ENCODE data around the gene CHST12. TPM values are rescaled to one million over a fixed set of nuclear protein-coding genes. Genes with fewer than 3 reads are reported as not detected.
"Not testable (repeated sequence)": the region's sequence is repeated elsewhere in the genome, so short reads cannot be mapped to it uniquely, and the experiment has no call there.

Gene CHST12
- total RNA-seq, 2 donors from 2014 or later = 5.1 to 10.6 TPM

DNA sequence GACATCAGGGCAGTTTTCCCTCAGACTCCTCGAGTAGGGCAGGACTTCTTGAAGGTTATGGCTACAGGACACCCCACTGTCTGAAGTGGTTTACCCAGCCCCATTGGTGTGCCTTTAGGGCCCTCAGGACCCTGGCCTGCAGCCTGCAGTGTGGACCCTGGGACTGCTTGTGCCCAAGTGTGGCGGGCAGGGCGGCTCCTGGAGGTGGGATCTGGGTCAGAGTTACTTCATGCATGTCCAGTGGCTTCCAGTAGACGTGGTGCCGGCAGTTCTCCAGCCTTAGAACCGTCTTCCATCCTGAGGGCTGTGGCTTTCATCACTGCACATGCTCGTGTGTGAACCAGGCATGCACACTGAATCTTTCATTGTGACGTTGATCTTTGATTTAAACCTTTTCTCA is 32.1 kb upstream of the CHST12 start:
- no peaks in the 10 kb centered on the region for H3K9me3 Mint-ChIP-seq
- H3K36me3 Mint-ChIP-seq (ENCODE audit: insufficient read depth in 2 of 2) = peaks cover 13 to 50% of the 10 kb centered on the region in 2 donors
- H3K4me1 Mint-ChIP-seq (ENCODE audit: low read depth) = no peaks in the 10 kb centered on the region
- DNase-seq (no peak), ATAC-seq (replicated peaks in 1 of 2) (no peak)
- no peaks in the 10 kb centered on the region for H3K27me3 Mint-ChIP-seq (ENCODE audit: low read depth)
- H3K27ac Mint-ChIP-seq = no peak overlapping the region
- H3K4me3 Mint-ChIP-seq = no peak overlapping the region

DNA sequence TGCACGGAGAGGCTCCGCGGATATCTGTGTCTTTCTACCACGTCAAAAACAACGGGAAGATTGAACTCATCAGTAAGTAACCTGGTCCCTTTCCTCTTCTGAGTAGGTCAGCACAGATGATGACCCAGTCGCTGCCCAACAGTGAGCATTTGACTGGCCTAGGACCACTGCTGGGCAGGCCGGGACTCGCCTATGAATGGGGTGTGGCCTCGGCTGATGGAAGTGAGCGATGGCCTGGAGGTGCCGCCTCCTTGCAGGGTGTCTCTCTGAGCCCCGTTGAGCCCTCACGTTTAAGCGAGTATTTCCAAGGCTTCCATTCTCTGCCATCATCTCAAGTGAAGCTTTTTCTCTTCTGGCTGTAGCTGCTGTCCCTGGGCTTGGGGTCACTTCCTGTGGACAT is 30.7 kb upstream of the CHST12 start:
- no peak for ATAC-seq (replicated peaks in 1 of 2)
- H3K9me3 Mint-ChIP-seq = no peaks in the 10 kb centered on the region
- peaks cover 17 to 50% of the 10 kb centered on the region in 2 donors for H3K36me3 Mint-ChIP-seq (ENCODE audit: insufficient read depth in 2 of 2)
- no peak overlapping the region for H3K4me3 Mint-ChIP-seq
- H3K27me3 Mint-ChIP-seq (ENCODE audit: low read depth) = no peaks in the 10 kb centered on the region
- DNase-seq = no peak
- H3K27ac Mint-ChIP-seq = no peak overlapping the region
- H3K4me1 Mint-ChIP-seq (ENCODE audit: low read depth) = no peaks in the 10 kb centered on the region

DNA sequence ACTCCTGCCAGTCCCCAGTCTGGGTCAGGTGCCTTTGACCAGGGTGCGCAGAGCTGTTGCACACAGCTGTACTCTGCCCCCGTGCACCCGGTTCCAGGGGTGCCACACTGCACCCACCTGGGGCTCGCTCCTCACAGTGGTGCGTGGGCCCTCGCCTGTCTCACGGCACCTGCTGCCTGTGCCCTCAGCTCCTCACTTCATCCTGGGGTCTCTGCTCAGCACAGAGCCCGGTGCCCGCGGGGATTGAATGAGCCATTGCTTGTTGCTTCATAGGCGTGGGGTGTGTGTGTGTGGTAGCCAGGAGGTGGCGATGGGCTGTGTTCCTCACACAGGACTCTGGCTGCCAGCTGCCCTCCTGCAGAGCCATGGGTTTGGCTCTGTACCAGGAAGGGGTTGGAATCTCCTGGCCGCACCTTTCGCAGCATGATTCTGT is 30.3 kb upstream of the CHST12 start:
- Mint-ChIP-seq H3K27ac (no peak overlapping the region), H3K4me3 (no peak overlapping the region), H3K4me1 (ENCODE audit: low read depth) (no peaks in the 10 kb centered on the region), H3K27me3 (ENCODE audit: low read depth) (no peaks in the 10 kb centered on the region), H3K9me3 (no peaks in the 10 kb centered on the region), H3K36me3 (ENCODE audit: insufficient read depth in 2 of 2) (peaks cover 19 to 54% of the 10 kb centered on the region in 2 donors)
- ATAC-seq (replicated peaks in 1 of 2) (no peak), DNase-seq (no peak)

DNA sequence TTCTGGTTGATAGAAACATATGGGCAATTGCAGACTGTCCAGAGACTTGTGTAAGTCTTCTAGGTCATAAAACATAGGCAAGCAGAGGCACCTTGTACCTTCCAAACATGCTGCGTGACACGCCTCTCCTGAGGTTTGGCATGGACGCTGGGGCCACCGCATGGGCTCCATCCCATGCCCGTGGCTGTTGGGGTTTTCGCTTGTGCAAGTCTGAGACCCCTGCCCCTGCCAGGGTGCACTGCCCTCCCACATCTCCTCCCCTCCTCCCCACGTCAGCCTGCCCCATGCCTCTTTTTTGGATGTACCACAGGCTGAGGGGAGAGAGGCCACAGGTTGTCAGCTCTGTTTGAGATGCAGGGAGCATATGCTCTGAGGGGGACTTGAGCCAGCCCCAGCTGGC is 29.8 kb upstream of the CHST12 start:
- H3K27ac Mint-ChIP-seq = no peak overlapping the region
- no peaks in the 10 kb centered on the region for H3K27me3 Mint-ChIP-seq (ENCODE audit: low read depth)
- H3K9me3 Mint-ChIP-seq = no peaks in the 10 kb centered on the region
- H3K4me3 Mint-ChIP-seq = no peak overlapping the region
- no peaks in the 10 kb centered on the region for H3K4me1 Mint-ChIP-seq (ENCODE audit: low read depth)
- no peak for ATAC-seq (replicated peaks in 1 of 2)
- peaks cover 21 to 50% of the 10 kb centered on the region in 2 donors for H3K36me3 Mint-ChIP-seq (ENCODE audit: insufficient read depth in 2 of 2)
- DNase-seq = no peak

DNA sequence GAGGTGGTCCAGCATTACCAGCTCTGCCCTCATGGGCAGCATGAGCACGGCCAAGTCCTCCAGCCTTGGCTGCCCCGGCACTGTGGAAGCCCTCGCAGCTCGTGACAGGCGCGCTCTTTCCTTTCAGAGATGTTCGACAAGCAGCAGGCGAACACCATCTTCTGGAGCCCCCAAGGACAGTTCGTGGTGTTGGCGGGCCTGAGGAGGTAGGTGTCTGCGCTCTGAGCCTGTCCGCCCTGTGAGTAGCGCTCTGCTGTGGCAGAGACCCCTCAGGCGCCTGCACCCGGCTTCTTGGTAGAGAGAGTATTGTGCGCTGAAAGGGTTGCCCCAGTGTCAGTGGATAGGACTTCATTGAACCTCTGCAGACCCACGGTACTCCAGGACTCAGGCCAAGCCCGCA is 29.0 kb upstream of the CHST12 start:
- Mint-ChIP-seq H3K27ac (no peak overlapping the region), H3K27me3 (ENCODE audit: low read depth) (no peaks in the 10 kb centered on the region), H3K4me3 (no peak overlapping the region), H3K9me3 (no peaks in the 10 kb centered on the region), H3K4me1 (ENCODE audit: low read depth) (no peaks in the 10 kb centered on the region), H3K36me3 (ENCODE audit: insufficient read depth in 2 of 2) (peaks cover 20 to 44% of the 10 kb centered on the region in 2 donors)
- DNase-seq (no peak), ATAC-seq (replicated peaks in 1 of 2) (no peak)

DNA sequence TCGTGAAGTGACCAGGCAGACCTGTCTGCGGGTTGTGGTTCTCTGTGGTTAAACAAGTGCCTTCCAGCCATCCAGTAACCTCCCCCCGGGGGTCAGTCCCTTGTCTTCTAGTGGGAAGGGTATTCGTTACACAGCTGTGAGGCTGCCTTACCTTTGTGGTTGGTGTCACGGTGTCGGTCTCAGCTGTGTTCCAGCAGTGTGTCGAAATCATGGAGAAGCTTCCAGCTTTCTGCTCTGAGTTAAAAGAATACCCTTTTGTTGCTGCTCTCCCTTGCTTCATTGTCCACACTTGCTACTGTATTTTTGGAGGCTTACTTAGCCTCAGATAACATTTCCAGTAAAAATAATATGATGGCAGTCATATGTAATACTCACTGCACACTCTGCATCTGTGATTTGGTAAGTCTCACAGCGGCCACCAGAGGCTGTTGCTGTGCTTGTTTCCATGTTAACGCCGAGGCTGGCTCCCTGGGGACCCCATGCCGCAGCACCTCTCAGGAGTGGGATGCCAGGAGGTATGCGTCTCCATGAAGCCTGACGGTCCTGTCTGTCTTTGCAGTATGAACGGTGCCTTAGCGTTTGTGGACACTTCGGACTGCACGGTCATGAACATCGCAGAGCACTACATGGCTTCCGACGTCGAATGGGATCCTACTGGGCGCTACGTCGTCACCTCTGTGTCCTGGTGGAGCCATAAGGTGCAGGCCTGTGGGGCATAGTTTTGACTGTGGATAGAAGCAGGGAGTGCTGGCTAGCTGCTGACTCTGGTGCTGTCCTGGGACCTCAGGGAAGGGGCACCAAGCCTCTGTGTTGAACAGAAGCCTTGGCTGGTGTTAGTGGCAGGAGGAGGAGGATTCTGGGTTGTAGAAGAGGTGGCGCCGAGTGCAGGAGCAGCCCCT is 28.3 kb upstream of the CHST12 start:
- Mint-ChIP-seq H3K27me3 (ENCODE audit: low read depth) (no peaks in the 10 kb centered on the region), H3K4me3 (no peak overlapping the region), H3K36me3 (ENCODE audit: insufficient read depth in 2 of 2) (peaks cover 22 to 42% of the 10 kb centered on the region in 2 donors), H3K27ac (peak overlapping the region; percentile 12), H3K4me1 (ENCODE audit: low read depth) (no peaks in the 10 kb centered on the region), H3K9me3 (no peaks in the 10 kb centered on the region)
- DNase-seq (no peak), ATAC-seq (replicated peaks in 1 of 2) (no peak)

DNA sequence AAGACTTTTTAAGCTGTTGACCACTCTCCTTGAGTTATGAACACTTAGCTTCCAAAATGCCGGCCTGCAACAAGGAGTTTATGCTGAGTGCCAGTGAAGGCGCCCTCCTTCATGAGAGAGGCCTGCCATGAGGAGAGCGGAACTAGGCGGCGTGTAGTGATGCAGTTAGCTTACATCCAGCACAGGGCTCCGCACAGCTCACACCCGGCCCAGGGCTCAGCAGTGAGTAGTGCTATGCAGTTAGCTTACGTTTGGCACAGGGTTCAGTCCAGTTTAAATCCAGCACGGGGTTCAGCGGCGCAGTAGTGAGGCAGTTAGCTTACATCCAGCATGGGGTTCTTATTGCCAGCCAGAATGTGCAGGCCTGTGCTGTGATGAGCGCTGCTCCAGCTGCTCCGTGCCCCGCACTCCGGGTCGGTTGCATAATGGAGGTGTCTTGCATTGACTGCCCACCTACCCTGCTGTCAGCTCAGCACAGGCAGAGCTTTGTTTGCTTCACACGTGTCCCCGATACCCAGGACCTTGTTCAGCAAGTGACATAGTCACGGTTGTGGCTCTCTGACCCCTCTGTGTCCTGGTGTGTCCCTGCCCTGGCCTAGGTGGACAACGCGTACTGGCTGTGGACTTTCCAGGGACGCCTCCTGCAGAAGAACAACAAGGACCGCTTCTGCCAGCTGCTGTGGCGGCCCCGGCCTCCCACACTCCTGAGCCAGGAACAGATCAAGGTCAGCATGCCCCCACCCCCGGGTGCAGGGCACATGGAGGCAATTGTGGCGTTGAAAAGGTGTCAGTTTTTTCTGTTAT is 26.9 kb upstream of the CHST12 start:
- DNase-seq = no peak
- Mint-ChIP-seq H3K27me3 (ENCODE audit: low read depth) (no peaks in the 10 kb centered on the region), H3K4me3 (no peak overlapping the region), H3K4me1 (ENCODE audit: low read depth) (no peaks in the 10 kb centered on the region), H3K9me3 (no peaks in the 10 kb centered on the region), H3K27ac (no peak overlapping the region), H3K36me3 (ENCODE audit: insufficient read depth in 2 of 2) (peaks cover 22 to 47% of the 10 kb centered on the region in 2 donors)
- peak in 1 of 2 donors; percentile 20 for ATAC-seq (replicated peaks in 1 of 2)

DNA sequence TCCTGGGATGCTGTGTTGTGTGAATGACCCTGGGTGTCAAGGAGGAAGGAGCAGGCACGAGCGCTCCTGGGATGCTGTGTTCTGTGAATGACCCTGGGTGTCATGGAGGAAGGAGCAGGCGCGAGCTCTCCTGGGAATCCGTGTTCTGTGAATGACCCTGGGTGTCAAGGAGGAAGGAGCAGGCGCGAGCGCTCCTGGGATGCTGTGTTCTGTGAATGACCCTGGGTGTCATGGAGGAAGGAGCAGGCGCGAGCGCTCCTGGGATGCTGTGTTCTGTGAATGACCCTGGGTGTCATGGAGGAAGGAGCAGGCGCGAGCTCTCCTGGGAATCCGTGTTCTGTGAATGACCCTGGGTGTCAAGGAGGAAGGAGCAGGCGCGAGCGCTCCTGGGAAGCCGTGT is 25.9 kb upstream of the CHST12 start:
- not testable (repeated sequence) for H3K27ac Mint-ChIP-seq; H3K4me1 Mint-ChIP-seq (ENCODE audit: low read depth); H3K27me3 Mint-ChIP-seq (ENCODE audit: low read depth); H3K9me3 Mint-ChIP-seq; DNase-seq; ATAC-seq (replicated peaks in 1 of 2); H3K4me3 Mint-ChIP-seq
- peaks cover 21 to 44% of the 10 kb centered on the region in 2 donors for H3K36me3 Mint-ChIP-seq (ENCODE audit: insufficient read depth in 2 of 2)

DNA sequence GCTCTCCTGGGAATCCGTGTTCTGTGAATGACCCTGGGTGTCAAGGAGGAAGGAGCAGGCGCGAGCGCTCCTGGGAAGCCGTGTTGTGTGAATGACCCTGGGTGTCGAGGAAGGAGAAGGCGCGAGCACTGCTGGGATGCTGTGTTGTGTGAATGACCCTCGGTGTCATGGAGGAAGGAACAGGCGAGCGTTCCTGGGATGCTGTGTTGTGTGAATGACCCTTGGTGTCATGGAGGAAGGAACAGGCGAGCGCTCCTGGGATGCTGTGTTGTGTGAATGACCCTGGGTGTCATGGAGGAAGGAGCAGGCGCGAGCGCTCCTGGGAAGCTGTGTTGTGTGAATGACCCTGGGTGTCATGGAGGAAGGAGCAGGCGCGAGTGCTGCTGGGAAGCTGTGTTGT is 25.3 kb upstream of the CHST12 start:
- not testable (repeated sequence) for H3K27me3 Mint-ChIP-seq (ENCODE audit: low read depth); H3K27ac Mint-ChIP-seq; H3K4me1 Mint-ChIP-seq (ENCODE audit: low read depth); ATAC-seq (replicated peaks in 1 of 2); DNase-seq; H3K9me3 Mint-ChIP-seq; H3K4me3 Mint-ChIP-seq
- peaks cover 17 to 37% of the 10 kb centered on the region in 2 donors for H3K36me3 Mint-ChIP-seq (ENCODE audit: insufficient read depth in 2 of 2)

DNA sequence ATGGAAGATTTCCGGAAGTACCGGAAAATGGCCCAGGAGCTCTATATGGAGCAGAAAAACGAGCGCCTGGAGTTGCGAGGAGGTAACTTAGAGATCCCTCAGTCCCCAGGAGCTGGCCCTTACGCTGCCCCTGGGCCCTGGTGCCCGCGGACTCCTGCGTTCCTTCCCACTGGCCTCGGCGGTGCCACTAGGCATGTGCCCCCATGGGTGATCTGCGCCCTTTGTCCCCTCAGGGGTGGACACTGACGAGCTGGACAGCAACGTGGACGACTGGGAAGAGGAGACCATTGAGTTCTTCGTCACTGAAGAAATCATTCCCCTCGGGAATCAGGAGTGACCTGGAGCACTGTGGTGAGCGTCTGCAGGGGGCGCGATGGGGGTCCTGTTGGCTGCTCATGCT is 24.2 kb upstream of the CHST12 start:
- no peak for ATAC-seq (replicated peaks in 1 of 2)
- DNase-seq = no peak
- Mint-ChIP-seq H3K4me1 (ENCODE audit: low read depth) (no peaks in the 10 kb centered on the region), H3K9me3 (no peaks in the 10 kb centered on the region), H3K27ac (no peak overlapping the region), H3K4me3 (no peak overlapping the region), H3K27me3 (ENCODE audit: low read depth) (no peaks in the 10 kb centered on the region), H3K36me3 (ENCODE audit: insufficient read depth in 2 of 2) (peaks cover 17 to 35% of the 10 kb centered on the region in 2 donors)

DNA sequence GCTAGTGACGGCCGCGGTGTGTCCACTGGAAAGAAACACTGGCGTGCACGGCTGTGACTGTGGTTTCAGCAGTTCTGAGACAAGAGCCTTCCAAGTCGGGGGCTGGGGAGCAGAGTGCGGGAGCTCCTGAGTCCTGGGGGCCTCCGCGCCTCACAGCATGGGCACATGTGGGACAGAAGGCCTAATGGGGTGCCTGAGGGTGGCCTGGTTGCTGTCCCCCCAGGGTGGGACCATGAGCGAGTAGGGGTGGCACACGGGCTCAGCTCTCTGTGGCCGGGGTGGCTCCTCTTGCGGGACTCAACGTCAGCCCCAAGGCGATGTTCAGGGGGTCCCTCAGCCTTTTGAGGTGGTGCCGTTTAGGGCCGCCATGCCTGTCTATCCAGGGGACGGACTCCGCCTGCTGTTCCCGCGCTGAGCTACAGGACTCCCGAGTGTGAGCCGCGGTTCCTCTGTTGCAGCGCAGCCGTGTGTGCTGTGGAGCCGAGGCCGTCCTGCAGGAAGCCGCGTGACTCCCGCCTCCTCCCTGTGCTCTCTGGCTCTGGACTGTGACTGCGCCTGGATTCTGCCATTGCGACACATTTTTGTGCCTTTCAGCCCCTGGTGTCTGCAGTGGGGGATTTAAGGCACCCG is 23.5 kb upstream of the CHST12 start:
- no peak for DNase-seq
- H3K4me1 Mint-ChIP-seq (ENCODE audit: low read depth) = no peaks in the 10 kb centered on the region
- no peak for ATAC-seq (replicated peaks in 1 of 2)
- no peaks in the 10 kb centered on the region for H3K9me3 Mint-ChIP-seq
- no peak overlapping the region for H3K4me3 Mint-ChIP-seq
- H3K27me3 Mint-ChIP-seq (ENCODE audit: low read depth) = no peaks in the 10 kb centered on the region
- H3K36me3 Mint-ChIP-seq (ENCODE audit: insufficient read depth in 2 of 2) = peaks cover 17 to 32% of the 10 kb centered on the region in 2 donors
- no peak overlapping the region for H3K27ac Mint-ChIP-seq

DNA sequence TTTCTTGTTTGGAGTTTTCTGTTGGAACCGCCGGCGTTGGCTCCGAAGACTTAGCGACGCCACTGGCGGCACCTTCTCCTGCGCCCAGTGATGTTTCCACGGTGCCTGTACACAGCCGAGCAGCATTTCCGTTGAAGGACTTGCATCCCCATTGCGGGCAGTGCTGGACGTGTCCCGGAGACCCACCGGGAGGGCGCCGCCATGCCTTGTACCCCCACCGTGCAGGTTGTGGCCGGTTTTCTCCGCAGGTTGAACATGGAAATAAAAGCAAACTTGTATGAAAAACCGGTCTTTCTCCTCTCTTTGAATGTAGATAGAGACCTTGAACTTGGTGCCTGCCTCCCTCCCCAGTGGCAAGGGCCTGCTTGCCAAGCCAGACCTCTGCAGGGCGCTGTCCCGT is 22.9 kb upstream of the CHST12 start:
- Mint-ChIP-seq H3K4me1 (ENCODE audit: low read depth) (no peaks in the 10 kb centered on the region), H3K4me3 (no peak overlapping the region), H3K9me3 (no peaks in the 10 kb centered on the region), H3K27me3 (ENCODE audit: low read depth) (no peaks in the 10 kb centered on the region), H3K27ac (no peak overlapping the region), H3K36me3 (ENCODE audit: insufficient read depth in 2 of 2) (peaks cover 14 to 27% of the 10 kb centered on the region in 2 donors)
- ATAC-seq (replicated peaks in 1 of 2) = no peak
- DNase-seq = no peak

DNA sequence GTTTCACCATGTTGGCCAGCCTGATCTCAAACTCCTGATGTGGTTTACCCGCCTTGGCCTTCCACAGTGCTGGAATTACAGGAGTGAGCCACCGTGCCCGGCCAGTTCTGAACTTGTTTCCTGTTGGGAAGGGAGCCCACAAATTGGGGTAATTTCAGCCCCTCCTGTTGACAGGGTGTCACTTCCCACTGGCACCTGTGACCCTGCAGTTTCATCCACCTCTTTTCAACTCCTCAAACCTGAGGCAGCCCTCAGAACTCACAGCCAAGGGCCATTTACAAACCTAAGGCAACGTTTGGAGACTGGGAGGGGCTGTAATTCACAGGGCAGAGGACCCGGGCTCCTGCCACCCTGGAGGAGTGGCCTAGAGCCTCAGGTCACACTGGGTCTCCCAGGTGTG is 22.2 kb upstream of the CHST12 start:
- ATAC-seq (replicated peaks in 1 of 2) (no peak), DNase-seq (no peak)
- Mint-ChIP-seq H3K4me1 (ENCODE audit: low read depth) (no peaks in the 10 kb centered on the region), H3K4me3 (no peak overlapping the region), H3K27me3 (ENCODE audit: low read depth) (no peaks in the 10 kb centered on the region), H3K9me3 (no peaks in the 10 kb centered on the region), H3K27ac (no peak overlapping the region), H3K36me3 (ENCODE audit: insufficient read depth in 2 of 2) (peaks cover 14 to 27% of the 10 kb centered on the region in 2 donors)

All from activated T-cell treated with anti-CD3 and anti-CD28 coated beads, Interleukin-2, amount 50 U/mL, for 72 hours (primary cell).